Eye (tissue), 1 donor: ENCODE measurements around the gene ATP12A.

Experiments used
- DNase-seq: peaks from one replicate; pipeline ENCODE4 v3.0.0-alpha.2; 2015

Gene ATP12A

DNA sequence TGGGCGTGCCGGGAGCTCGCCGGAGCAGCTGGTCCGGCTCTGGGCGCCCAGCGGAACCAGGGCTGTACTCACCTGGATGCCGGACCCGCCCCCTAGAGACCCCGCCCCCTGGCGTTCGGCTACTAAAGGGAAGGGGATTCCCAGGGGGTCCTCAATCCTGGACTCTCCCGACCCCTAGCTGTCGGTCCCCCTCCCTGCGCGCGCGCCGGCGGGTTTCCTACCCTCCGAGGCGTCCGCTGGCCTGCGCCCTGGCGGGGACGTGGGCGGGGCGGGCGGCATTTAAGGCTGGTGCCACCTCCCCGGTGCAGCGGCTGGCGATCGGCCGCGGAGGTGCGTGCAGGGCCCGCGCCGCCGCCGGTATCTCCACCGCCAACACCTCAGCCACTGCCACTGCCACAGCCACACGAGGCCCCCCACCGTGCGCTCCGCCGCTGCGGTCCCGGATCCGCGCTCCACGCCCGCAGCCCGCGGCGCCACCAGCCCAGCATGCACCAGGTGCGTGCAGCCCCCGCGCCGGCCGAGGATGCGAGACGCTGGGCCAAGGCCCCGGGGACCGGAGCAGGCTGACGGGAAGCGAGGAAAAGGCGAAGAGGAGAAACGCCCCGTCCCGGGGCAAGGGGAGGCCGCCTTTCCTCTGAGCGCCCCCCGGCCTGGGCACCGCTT, at the start of gene ATP12A:
ATP12A (plus strand) TSS at position 151 of the 663 bp plus-strand sequence; CDS start at position 487, 336 bp downstream.
- DNase-seq = peak; percentile 53

DNA sequence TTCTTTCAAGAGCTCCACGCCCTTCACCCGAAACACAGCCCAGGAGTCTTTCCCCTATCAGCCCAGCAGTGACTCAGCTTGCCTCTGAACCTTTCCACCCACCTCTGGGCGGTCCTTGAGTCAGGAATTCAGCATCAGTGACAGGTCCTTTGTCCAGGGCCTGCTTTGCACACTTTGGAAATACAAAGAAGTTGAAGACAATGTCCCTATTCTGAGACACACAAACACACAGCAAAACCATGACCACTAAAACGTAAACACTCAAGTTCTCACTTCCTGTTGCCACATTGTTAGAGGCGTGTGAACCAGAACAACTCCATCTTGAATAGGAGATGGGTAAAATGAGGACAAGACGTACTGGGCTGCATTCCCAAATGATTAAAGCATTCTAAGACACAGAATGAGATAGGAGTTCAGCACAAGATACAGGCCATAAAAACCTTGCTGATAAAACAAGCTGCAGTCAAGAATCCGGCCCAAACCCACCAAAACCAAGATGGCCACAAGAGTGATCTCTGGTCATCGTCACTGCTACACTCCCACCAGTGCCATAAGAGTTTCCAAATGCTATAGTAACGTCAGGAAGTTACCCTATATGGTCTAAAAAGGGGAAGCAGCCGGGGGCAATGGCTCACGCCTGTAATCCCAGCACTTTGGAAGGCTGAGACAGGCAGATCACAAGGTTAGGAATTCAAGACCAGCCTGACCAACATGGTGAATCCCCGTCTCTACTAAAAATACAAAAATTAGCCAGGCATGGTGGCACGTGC, 49.2 kb upstream of the ATP12A start:
- no peak for DNase-seq

DNA sequence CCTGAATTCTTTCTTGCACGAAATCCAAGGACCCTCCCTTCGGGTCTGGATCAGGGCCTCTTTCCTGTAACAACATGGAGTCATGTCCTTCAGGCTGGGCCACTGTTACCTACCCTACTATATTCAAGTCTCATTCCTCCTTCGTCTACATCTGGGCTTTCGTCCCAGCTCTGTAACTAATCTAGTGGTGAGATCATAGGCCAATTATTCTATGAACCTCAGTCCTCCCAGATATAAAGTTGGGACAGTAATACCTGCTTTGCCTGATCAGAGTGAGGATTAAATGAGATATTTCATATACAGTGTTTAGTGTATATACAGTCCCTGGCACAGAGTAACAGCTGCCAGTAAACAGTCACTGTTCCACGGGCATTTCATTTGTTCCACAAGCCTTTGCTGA, 48.3 kb upstream of the ATP12A start:
- no peak for DNase-seq

DNA sequence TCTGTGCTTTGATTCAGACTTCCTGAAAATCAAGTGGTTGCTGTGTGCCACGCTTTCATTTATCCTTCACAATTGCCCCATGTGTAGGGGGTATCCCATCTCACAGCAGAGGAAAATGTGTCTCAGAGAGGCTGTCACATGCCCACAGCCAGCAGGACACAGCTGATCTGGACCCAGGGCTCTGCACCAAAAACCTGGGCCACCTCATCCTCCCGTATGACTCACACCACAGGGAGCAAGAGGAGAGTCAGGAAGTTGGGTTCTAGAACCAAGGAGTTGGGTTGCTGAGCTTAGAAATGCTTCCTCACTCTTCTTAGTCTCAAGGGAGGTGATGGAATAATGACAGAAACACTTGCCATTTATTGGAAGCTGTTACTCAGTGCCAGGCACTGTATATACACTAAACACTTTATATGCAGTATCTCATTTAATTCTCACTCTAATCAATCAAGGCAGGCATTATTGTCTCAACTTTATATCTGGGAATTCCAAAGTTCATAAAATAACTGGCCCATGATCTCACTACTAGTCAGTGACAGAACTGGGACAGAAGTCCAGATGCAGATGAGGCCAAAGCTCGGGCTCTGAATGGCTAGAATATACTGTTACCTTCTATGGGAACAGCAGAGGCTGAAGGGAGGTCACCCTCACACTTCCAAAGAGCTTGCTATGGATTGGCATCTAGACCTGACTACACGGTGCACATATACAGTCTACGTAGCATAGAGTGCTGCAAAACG, 47.7 kb upstream of the ATP12A start:
- no peak for DNase-seq

DNA sequence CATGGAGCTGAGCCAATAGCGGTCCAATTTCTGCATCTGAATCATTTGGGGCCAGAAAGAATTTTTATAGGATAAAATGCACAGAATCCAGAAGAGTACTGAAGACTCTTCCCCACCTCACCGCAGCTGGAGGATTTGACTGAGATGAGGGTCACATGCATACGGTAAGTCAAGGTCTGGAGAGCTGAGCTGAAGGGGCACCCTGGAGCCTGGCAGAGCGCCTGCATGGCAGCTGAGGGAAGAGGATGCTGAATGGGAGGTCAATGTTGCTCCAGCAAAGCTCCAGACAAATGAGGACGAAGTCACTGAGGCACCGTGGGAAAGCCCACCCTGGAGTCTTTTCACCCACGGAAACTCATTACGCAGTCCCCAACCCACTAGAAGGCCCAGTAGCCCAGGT, 43.4 kb upstream of the ATP12A start:
- DNase-seq = no peak

DNA sequence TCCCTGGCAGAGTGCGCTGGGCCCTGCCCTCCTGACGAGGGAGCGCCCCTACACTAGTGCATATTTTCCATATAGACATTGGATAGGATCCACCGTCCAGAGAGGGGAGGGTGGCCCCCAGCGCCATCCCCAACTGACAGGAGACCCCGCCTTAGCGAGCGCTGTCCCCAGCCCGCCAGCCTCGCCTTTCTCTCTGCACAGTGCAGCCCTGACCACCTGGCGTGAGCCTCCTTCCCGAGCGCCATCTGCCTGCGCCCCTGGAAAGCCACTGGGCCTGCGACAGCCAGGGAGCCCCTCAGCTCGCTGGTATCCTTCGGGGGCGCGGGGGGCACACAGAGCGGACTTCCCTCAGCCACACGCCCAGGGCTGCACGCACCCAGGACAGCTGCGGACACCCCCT, 42.1 kb upstream of the ATP12A start:
- no peak for DNase-seq

DNA sequence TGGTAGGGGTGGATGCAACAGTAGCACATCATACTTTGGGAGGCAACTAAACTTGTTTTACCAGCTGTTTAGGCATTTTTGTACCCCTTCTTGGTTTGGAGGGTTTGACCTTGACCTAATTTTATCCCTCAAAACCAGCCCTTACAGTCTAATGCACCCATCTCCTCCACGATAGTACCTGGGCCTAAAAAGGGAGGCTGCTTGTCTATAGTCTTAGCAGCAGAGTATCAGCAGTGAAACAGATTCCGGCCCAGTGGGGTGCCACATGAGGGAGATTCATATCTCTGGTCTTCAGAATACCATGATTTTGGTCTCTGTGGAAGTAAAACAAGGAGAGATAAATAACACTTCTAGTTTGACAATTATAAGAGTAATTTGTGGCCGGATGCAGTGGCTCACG, 39.5 kb upstream of the ATP12A start:
- DNase-seq = no peak

DNA sequence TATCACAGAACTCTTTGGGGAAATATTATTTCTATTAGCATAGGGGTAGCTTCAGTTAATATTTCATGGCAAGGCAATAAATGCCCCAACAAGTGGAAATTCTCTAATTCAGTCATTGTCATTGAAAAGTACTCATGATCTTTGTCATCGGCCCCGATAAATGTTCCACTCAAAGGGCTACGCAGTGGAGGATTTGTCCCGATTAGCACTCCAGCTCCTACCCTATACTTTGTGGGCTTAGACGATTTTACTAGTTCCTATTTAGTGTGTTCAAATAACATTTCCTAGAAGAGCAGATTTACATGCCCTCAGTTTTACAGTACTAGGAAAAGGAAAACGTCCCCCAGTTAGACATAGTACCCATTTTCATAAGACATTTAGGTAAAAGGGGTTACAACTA, 38.0 kb upstream of the ATP12A start:
- DNase-seq = no peak

DNA sequence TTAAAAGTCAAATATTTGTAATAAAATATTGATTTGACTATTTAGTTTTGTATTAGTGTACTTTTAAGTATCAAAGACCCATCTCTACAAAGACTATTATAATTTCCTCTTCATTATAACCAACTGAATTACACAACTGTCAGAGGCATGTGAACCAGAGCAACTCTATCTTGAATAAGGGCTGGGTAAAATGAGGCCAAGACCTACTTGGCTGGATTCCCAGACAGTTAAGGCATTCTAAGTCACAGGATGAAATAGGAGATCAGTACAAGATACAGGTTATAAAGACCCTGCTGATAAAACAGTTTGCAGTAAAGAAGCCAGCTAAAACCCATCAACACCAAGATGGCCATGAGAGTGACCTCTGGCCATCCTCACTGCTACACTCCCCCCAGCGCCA, 36.2 kb upstream of the ATP12A start:
- no peak for DNase-seq

DNA sequence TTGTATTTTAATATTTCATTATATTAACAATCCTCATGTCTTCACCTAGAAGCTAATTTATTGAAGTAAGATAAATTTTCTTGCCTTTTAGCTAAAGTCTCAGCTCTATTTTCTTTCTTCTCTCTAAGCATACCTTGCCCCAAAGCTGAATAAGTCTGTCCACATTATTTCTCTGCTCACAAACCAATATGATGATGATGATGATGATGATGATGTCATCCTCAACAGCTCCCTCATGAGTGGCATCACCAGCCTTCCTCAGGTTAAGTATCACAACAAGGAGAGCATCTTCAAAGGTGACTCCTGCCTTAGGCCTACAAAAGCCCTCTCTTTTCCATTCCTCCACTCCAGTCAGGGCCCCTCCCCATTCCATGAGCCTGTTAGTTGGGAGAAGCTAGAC, 31.9 kb upstream of the ATP12A start:
- DNase-seq = no peak

DNA sequence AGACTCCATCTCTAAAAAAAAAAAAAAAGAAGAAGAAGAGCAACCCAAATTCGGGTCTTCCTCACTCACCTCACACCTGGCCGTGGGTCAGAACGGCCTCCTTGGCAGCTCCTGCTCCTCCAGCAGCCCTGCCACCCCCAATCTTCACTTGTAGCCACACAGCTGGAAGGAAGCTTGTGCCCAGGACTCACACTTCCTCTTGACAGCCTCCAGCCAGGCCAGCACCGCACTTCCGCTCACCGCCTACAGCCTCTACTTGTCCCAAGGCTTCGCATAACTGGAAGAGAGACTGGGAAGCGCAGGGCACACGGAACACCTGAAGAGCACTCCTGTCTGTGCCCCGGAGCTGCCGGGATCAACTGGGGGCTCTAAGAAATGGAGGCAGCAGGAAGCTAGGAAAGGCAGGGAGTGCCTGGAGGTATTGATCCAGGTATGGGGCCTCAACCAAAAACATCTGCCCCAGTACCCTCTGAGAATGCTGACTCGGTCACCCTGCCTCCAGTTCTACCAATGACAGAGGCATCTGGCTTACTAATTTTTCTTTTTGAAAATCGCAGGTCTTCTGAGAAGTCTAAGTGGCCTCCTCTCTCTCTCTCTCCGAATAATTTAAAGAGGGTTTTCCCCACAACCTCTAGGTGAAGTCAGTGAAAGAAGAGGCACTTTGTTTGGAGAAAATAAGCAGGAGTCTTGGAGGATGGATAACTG, 31.1 kb upstream of the ATP12A start:
- no peak for DNase-seq

DNA sequence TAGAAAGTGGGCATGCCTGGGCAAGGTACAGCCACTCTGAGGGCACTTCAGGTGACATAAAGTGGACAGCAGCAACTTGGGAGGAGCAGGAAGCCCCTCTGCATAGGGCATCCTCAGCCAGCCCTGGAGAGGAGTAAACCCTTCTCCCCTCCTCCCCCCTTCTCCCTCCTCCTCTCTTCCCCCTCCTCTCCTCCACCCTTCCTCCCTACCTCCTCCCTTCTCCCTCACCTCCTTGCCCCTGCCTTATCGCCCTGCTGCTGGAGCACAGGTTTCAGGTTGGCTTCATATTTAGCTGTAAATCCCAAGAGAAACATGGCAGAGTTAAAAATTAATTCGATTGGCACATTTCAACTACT, 30.5 kb upstream of the ATP12A start:
- peak; percentile 35 for DNase-seq

DNA sequence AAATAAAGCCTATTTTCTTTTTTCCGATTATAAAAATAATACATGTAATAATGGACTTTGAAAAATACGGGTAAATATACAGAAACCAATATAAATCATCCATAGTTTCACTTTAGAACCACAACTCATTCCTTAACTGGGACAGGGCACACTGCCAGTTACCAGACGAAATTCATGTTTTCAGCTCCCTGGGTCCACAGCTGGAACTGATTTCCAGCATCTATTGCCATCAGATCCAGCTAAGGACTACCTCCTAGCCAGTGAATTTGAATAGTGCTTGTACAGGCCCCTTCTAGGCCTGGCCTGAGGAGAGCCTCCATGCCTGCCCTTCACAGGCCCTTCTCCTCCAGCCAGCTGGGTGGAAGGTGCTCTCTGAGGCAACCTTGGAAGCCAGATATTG, 30.0 kb upstream of the ATP12A start:
- DNase-seq = peak; percentile 71

DNA sequence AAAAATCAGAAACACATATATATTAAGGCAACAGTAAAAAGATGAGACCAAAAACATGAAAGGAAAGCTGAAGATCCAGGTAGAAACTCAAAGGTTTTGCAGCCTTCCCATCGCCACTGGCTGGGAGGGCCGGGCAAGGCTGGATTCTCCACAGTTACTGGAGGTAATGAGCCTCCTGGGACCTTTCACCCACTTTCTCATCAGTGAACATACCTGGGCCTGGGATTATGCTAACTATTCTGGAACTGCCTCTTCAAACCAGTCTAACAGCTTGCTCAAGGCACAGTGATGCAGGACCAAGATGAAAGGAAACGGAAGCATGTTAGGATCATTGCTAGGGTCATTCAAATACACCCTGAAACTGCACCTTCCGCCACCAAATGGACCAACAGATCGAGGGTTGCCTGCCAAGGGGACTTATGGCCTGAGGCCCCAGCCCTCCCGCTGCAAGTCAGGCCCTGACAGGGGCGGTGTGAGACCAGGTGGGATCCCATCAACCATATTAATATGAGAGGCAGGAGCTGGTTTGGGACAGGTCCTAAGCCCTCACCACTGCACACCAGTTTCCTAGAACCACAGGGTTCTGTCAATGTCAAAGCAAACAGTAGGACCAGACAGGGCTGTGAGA, 28.4 kb upstream of the ATP12A start:
- no peak for DNase-seq

DNA sequence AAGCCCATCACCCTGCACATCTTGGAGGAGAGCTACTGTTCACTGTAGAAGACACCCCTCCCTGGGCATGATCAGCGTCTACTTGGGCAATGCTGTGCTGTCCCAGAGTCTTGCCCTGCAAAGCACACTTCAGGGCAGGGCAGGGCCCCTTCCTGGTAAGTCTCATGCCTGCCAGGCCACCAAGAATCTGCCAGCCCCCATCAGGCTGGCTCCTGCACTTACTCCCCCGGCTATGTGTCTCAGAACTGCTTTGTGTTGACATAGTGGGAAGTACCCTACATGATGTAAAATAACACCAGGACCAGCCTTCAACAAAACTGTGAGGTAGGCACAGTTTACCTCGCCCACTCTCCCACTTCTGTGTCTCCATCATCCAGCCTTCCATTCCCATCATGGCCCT, 27.8 kb upstream of the ATP12A start:
- DNase-seq = no peak

DNA sequence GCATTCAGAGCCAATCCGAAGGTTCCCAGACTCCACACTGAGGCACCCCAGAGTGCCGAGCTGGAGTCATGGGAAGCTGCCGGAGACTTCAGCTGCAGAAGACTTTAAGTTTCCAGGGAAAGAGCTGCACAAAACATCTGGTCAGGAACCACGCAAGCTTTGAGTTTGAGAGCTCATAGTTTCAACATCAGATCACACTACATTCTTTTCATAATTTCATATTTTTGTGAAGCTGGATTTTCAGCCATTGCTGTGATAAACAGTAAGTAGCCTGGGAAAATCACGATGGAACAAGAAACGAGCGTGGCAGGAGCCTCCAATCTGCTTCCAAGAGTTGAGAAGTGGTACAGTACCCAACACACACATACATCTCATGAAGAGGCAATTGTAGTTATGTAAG, 25.5 kb upstream of the ATP12A start:
- no peak for DNase-seq

DNA sequence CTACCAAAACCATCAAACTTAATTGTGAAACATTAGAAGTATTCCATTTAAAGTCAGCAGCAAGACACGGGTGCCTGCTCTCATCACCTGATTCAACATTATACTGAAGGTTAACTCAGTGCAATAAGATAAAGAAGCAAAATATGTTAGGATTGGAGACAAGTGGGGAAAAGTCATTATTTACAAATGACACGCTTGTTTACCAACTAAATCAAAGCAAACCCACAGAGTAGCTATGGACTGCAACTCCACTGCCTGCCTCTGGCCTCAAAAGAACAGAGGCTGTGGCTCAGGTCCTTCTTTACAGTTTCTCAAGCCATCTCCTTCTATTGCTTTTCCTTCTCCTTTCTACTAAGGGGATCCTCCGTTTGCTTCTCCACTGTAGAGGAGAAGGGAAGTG, 21.0 kb upstream of the ATP12A start:
- no peak for DNase-seq

DNA sequence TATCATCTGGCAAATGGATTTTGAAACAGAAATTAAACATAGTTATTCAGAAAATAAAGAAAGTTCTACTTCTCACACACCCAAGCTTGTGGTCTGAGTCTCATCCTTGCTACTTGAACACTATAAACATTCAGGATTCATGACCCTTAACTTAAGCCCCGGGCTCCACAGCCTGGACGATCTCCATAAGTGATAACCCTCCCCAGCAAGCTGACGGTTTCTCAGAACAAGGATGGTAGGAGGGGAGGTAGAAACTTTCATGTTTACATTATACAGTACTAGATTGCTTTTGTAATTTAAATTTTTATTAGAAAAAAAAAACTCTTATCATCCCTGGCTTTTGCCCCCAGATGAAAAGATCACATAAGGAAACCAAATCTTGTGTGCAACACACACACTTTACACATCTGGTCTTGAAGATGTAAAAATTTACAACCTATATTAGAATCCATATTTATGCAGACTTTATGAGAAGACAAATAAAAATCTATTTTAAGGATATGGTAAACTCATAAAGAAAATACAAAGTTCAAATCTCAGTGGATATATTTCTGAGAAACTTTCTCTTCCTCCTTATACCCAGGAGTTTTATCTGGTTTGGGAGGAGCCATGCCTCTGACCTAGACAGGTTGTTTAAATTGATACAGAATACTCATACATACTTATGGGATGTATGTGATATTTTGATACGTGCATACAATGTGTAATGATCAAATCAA, 20.0 kb upstream of the ATP12A start:
- no peak for DNase-seq

DNA sequence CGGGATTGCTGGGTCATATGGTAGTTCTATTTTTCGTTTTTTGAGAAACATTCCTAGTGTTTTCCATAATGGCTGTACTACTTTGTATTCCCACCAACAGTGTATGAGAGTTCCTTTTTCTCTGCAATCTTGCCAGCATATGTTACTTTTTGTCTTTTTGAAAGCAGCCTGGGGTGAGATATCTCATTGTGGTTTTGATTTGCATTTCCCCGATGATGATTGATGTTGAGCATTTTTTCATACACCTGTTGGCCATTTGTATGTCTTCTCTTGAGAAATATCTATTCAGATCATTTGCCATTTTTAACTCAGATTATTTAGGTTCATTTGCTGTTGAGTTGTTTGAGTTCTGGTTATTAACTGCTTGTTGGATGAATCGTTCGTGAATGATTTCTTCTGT, 18.5 kb upstream of the ATP12A start:
- DNase-seq = no peak

DNA sequence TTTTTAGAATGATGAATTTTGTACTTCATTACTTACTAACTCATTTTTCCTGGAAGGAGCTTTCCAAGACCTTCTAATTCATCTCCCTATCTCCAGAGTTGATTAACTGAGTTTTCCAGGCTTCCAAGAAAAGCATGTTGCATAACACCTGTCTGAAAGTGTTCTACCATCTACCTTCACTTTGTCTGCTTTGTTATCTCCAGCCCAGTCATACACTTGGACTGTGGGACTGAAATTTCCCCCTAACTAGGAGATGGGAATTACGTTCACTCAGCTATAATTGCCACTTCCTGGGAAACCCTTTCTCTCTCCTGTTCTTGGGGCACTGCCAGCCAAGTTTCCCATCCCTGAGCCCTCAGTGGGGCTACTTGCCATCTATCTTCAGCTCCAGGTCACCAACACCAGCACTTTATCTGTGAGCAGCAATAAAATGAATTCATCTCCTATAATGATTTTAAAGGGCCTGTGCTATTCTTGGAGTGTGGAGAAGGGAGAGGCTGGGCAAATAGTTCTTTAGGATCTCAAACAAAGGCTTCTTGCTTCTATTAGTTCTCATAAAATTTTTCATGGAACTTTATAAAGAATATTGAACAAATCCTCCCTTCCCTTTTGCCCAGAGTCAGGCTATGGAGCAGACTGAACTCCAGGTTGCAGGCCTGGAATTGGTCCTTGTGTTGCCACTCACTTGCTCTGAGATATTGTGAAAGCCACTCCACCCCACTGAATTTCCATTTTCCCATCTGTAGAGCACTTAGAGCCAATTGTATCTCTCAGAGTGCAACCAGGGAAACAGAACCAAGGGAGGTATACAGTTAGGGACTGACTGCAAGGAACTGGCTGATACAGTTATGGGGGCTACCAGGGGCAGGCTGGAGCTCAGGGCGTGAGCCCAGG, 17.8 kb upstream of the ATP12A start:
- no peak for DNase-seq

DNA sequence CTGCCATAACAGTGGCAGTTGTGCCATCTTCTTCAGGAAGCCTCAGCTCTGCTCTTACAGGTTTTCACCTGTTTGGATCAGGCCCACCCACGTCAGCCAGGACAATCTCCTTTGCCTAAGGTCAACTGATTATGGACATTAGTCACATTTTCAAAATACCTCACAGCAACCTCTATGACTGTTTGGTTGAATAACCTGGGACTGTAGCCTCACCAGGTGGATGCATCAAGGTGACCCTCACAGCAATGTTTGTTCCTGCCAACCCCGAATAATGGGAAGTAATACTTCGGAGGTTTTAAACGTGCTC, 17.2 kb upstream of the ATP12A start:
- no peak for DNase-seq
